ENCODE data around the gene CAPZB.

- no peak for TF ChIP-seq CTCF (conservative IDR thresholded peaks at IDR 0.05; ENCODE audit: low read depth, low read length)
- no peak for TF ChIP-seq BHLHE40 (IDR thresholded peaks at IDR 0.05; ENCODE audit: low read depth, low read length)
- no peak for TF ChIP-seq MAFK (IDR thresholded peaks at IDR 0.05; ENCODE audit: low read depth, low read length)
- TF ChIP-seq MXI1 (IDR thresholded peaks at IDR 0.05; ENCODE audit: borderline replicate concordance, low read depth, low read length) = no peak
- no peak for TF ChIP-seq POLR2A (IDR thresholded peaks at IDR 0.05; ENCODE audit: low read depth, low read length)
- no peak for TF ChIP-seq RFX5 (IDR thresholded peaks at IDR 0.05; ENCODE audit: low read depth, low read length)
- TF ChIP-seq SMC3 (IDR thresholded peaks at IDR 0.05; ENCODE audit: low read depth, low read length) = no peak
- no peak for TF ChIP-seq RCOR1 (IDR thresholded peaks at IDR 0.05; ENCODE audit: insufficient replicate concordance, low read length)
- no peak for TF ChIP-seq FOS (IDR thresholded peaks at IDR 0.05; ENCODE audit: low read depth, low read length)
- no peak for TF ChIP-seq CEBPB (IDR thresholded peaks at IDR 0.05; ENCODE audit: low read depth, low read length)
These were observed 177.4 kb downstream of the CAPZB start for GRCh38 chr1:19307794-19308508.
